ENCODE measurements around the gene MTCL1.

Gene MTCL1

GRCh38 chr18:8778386-8778785, 73.0 kb downstream of the MTCL1 start:
- in situ Hi-C loops (cut with HindIII; ENCODE audit: low pct_ligation_motif_present, low pct_unique_long_range_greater_than_20kb, low sequenced_read_pairs): no loop called here
- no peak for DNase-seq

- no peak for DNase-seq
- in situ Hi-C loops (cut with HindIII; ENCODE audit: low pct_ligation_motif_present, low pct_unique_long_range_greater_than_20kb, low sequenced_read_pairs): no loop called here
These were observed 73.5 kb downstream of the MTCL1 start for GRCh38 chr18:8778824-8779223.

DNA sequence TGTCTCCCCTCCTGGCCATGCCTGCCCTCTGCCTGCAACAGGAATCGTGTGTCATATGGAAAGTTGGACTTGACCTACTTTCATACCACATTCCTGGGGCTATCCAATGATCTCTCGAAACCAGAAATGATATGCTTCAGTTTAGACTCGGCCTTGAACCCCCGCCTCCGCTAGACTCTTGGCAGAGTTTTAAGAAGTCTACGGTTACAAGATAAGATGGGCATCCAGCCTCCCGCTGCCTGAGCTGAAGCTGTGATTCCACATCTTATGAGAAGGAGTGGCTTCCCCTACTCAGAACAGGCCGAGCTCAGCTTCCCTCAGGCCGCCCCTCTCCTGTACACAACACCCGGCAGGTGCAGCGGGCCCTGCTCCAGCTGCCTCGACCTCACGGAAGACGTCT, 73.9 kb downstream of the MTCL1 start:
- no peak for DNase-seq
- in situ Hi-C loops (cut with HindIII; ENCODE audit: low pct_ligation_motif_present, low pct_unique_long_range_greater_than_20kb, low sequenced_read_pairs): no loop called here

DNA sequence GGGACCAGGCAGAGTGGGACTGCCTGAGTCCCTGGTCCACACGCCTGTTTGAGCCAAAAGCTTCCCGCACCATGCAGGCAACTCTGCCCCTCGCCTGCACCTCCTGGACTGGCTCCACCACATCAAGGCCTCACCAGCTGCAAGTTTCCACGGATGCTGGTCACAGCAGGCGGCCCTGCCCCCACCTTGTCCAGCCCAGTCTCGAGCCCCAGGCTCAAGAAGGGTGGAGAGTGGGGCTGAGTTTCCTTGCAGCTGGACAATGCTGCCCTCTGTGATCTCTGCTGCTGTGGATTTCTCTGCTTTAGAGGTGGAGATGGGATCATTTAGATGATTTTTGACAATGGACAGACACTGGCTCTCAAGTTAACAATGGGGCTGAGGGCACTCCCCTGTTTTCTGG, 74.9 kb downstream of the MTCL1 start:
- DNase-seq: no peak
- in situ Hi-C loops (cut with HindIII; ENCODE audit: low pct_ligation_motif_present, low pct_unique_long_range_greater_than_20kb, low sequenced_read_pairs): no loop called here

DNA sequence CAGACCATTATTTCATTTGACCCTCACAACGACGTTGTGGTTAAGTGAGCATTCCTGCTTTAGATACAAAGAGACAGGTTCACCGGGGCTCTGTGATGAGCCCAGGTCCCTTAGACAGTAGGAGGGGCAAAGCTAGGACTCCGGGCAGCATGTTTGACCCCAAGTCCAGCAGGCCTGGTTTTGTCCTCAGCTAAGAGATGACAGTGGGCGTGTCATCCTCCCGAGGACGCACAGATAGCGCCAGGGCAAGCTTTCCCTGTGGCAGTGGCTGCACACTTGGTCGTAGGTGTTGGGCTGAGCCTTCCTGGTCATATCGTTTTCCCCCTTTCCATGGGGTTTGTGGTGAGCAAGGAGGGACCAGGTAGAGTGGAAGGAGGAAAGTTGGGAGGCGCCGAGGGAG, 76.3 kb downstream of the MTCL1 start:
- no peak for DNase-seq
- in situ Hi-C loops (cut with HindIII; ENCODE audit: low pct_ligation_motif_present, low pct_unique_long_range_greater_than_20kb, low sequenced_read_pairs): no loop called here

GRCh38 chr18:8783335-8783993, 78.1 kb downstream of the MTCL1 start:
- no peak for DNase-seq
- in situ Hi-C loops (cut with HindIII; ENCODE audit: low pct_ligation_motif_present, low pct_unique_long_range_greater_than_20kb, low sequenced_read_pairs): no loop called here

DNA sequence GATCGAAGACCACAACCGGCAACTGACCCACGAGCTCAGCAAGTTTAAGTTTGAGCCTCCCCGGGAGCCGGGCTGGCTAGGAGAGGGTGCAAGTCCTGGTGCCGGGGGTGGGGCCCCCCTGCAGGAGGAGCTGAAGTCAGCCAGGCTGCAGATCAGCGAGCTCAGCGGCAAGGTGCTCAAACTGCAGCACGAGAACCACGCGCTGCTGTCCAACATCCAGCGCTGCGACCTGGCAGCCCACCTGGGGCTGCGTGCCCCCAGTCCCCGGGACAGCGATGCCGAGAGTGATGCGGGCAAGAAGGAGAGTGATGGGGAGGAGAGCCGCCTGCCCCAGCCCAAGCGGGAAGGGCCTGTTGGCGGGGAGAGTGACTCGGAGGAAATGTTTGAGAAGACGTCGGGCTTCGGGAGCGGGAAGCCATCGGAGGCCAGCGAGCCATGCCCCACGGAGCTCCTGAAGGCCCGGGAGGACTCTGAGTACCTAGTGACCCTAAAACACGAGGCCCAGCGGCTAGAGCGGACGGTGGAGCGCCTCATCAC, 78.7 kb downstream of the MTCL1 start:
- DNase-seq: no peak
- in situ Hi-C loops (cut with HindIII; ENCODE audit: low pct_ligation_motif_present, low pct_unique_long_range_greater_than_20kb, low sequenced_read_pairs): no loop called here

DNA sequence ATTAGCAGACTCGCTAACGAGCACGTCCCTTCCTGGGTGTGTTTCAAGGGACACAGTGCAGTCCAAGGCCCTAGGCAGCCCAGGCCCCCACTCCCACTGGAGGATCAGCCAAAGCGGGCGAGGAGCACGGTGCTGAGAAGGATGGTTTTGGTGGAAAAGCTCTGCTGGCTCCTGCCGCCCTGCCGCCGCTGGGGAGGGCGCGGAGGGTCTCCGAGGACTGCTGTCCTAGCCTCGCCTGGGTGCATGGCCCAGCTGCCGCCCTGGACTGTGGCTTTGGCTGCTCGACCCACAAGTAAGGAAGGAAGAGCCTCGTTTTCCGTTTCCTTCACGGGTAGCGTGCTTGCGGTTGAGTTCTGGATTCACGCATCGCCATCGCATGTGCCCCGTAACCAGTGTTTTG, 79.9 kb downstream of the MTCL1 start:
- in situ Hi-C loops (cut with HindIII; ENCODE audit: low pct_ligation_motif_present, low pct_unique_long_range_greater_than_20kb, low sequenced_read_pairs): no loop called here

DNA sequence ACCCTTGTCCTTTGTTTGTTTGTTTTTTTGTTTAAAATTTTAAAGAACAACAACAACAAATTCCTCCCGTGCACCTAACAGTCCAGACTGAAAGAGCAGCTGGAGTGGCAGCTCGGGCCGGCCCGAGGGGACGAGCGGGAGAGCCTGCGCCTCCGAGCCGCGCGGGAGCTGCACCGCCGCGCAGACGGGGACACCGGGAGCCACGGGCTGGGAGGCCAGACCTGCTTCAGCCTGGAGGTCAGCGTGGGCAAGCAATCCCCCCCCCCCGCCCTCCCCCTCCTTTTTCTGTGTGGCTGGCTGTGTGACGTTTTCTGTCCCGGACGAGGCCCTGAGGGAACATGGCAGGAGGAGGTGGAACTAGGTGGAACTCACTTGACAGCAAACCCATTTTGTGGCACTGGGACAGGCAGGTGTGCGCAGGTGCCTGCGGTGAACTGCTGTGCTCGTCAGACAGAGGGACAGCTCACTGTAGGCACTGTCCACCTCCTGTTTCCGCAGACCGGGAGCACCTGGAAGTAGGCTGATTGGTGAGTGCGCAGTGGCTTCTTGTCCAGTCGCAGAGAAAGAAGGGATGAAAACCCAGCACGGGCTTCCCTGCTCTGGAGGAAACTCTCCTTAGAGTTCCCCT, 80.6 kb downstream of the MTCL1 start:
- in situ Hi-C loops (cut with HindIII; ENCODE audit: low pct_ligation_motif_present, low pct_unique_long_range_greater_than_20kb, low sequenced_read_pairs): no loop called here
- no peak for DNase-seq

More for the DNA sequence above, 79.9 kb downstream of the MTCL1 start:
- DNase-seq: no peak

DNA sequence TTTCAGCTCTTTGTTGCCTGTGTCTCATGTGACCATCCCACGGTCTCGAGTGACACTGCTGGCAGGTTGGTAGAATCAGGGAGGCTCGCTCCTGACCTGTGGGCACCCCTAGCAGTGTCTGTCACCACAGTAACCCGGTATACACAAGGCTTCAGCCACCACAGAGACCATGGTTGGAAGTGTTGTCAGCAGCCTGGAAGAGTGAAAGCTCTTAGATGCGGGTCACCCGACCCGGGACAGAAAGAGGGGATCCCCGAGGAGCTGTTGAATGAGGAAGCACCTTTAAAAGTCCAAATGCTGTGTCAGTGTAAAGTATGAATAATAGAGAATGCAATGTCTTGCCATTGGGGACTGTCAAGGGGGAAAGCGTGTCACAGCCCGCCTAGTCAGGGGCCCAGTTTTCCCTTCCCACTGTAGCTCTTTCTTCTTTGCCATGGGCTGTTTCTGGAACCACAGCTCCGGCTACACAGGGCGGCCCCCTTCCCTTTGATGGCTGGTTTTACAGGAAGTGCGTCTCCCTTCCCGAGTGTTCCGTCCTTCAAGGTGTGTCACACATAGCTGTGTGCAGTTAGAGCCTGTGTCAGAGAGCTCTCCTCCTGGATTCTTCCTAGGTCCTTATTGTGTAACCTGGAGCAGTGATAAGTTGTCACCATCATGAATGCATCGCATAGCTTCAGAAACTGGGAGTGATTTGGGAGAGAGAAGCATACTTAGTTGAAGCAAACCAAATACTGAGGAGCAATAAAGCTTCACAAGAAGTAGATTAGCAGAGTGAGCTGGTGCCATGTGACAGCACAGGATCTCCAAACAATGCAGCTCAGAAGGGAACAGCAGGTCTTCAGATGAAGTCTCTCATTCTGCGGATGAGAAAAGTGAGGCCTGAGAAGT, 81.4 kb downstream of the MTCL1 start:
- no peak for DNase-seq
- in situ Hi-C loops (cut with HindIII; ENCODE audit: low pct_ligation_motif_present, low pct_unique_long_range_greater_than_20kb, low sequenced_read_pairs): no loop called here

GRCh38 chr18:8787371-8787670, 82.0 kb downstream of the MTCL1 start:
- DNase-seq: no peak
- in situ Hi-C loops (cut with HindIII; ENCODE audit: low pct_ligation_motif_present, low pct_unique_long_range_greater_than_20kb, low sequenced_read_pairs): no loop called here

DNA sequence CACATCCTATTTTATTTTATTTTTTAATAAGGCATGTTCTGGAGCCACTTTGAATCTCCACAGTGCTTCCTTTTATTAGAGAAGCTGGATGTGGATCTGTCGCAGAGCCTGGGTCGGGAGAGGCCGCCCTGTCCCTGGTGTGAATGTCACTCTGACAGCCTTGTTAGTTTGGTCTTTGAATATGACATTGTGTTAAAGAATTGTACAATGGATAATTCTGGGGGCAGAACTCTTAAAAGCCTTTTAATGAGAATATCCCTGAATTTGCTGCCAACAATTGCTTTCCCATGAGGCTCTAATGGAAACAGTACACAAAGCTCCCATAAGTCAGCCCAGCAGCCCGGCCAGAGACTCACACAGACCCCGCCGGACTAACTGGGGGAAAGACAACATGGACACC, 82.4 kb downstream of the MTCL1 start:
- in situ Hi-C loops (cut with HindIII; ENCODE audit: low pct_ligation_motif_present, low pct_unique_long_range_greater_than_20kb, low sequenced_read_pairs): no loop called here
- DNase-seq: no peak

- in situ Hi-C loops (cut with HindIII; ENCODE audit: low pct_ligation_motif_present, low pct_unique_long_range_greater_than_20kb, low sequenced_read_pairs): no loop called here
- no peak for DNase-seq
These were observed 83.4 kb downstream of the MTCL1 start for GRCh38 chr18:8788503-8789429.

GRCh38 chr18:8791171-8791651, 85.9 kb downstream of the MTCL1 start:
- in situ Hi-C loops (cut with HindIII; ENCODE audit: low pct_ligation_motif_present, low pct_unique_long_range_greater_than_20kb, low sequenced_read_pairs): no loop called here
- no peak for DNase-seq

GRCh38 chr18:8792688-8793316, 87.4 kb downstream of the MTCL1 start:
- no peak for DNase-seq
- in situ Hi-C loops (cut with HindIII; ENCODE audit: low pct_ligation_motif_present, low pct_unique_long_range_greater_than_20kb, low sequenced_read_pairs): no loop called here

GRCh38 chr18:8793445-8794155, 88.2 kb downstream of the MTCL1 start:
- in situ Hi-C loops (cut with HindIII; ENCODE audit: low pct_ligation_motif_present, low pct_unique_long_range_greater_than_20kb, low sequenced_read_pairs): no loop called here
- DNase-seq: peak; percentile 10

GRCh38 chr18:8794156-8794933, 89.0 kb downstream of the MTCL1 start:
- in situ Hi-C loops (cut with HindIII; ENCODE audit: low pct_ligation_motif_present, low pct_unique_long_range_greater_than_20kb, low sequenced_read_pairs): no loop called here
- DNase-seq: peak; percentile 89

Data from ACHN (cell line).